ENCODE data around the gene DSCAML1.

Gene DSCAML1

GRCh38 chr11:117717485-117718314, 79.3 kb downstream of the DSCAML1 start:
- no peak for DNase-seq

- no peak for DNase-seq
Observed at GRCh38 chr11:117716521-117717440, 80.2 kb downstream of the DSCAML1 start.

- DNase-seq: no peak
Observed at GRCh38 chr11:117715801-117716200, 81.2 kb downstream of the DSCAML1 start.

GRCh38 chr11:117713538-117713991, 83.5 kb downstream of the DSCAML1 start:
- no peak for DNase-seq

- no peak for DNase-seq
Observed at GRCh38 chr11:117712530-117712929, 84.5 kb downstream of the DSCAML1 start.

GRCh38 chr11:117711331-117711730, 85.7 kb downstream of the DSCAML1 start:
- no peak for DNase-seq

GRCh38 chr11:117710211-117710610, 86.8 kb downstream of the DSCAML1 start:
- no peak for DNase-seq

GRCh38 chr11:117706322-117706814, 90.6 kb downstream of the DSCAML1 start:
- DNase-seq: no peak

GRCh38 chr11:117705866-117706265, 91.2 kb downstream of the DSCAML1 start:
- no peak for DNase-seq

GRCh38 chr11:117704395-117705100, 92.5 kb downstream of the DSCAML1 start:
- DNase-seq: no peak

- no peak for DNase-seq
Observed at GRCh38 chr11:117702946-117703598, 93.9 kb downstream of the DSCAML1 start.

GRCh38 chr11:117701781-117702180, 95.2 kb downstream of the DSCAML1 start:
- DNase-seq: no peak

- DNase-seq: no peak
Observed at GRCh38 chr11:117700551-117700950, 96.5 kb downstream of the DSCAML1 start.

- DNase-seq: no peak
Observed at GRCh38 chr11:117697319-117697718, 99.7 kb downstream of the DSCAML1 start.

GRCh38 chr11:117696540-117696939, 100.5 kb downstream of the DSCAML1 start:
- no peak for DNase-seq

GRCh38 chr11:117693344-117693743, 103.7 kb downstream of the DSCAML1 start:
- DNase-seq: no peak

- no peak for DNase-seq
Observed at GRCh38 chr11:117691516-117691915, 105.5 kb downstream of the DSCAML1 start.

GRCh38 chr11:117691218-117691514, 105.8 kb downstream of the DSCAML1 start:
- DNase-seq: no peak

GRCh38 chr11:117690484-117691217, 106.4 kb downstream of the DSCAML1 start:
- DNase-seq: no peak

GRCh38 chr11:117688255-117688797, 108.7 kb downstream of the DSCAML1 start:
- DNase-seq: no peak

- no peak for DNase-seq
Observed at GRCh38 chr11:117687776-117688175, 109.2 kb downstream of the DSCAML1 start.

Measured in activated gamma-delta T cell treated with Interleukin-2 at 50 U/mL for 16 hours (primary cell).